GM12892 (cell line): Measurements from ENCODE around the gene ABHD17B.

Experiments
- POLR2A ChIP-seq: IDR thresholded peaks from 2 replicates; pipeline ENCODE4 v1.6.1; 2011; ENCODE audit warnings: low read depth, low read length, control low read depth
- POLR2AphosphoS5 ChIP-seq: IDR thresholded peaks from 2 replicates; pipeline ENCODE4 v1.6.1; 2011; ENCODE audit warnings: low read depth, low read length, control low read depth

GRCh38 chr9:71920456-71921189 lies 9.6 kb upstream of the ABHD17B start:
- TF ChIP-seq POLR2AphosphoS5 (no peak), POLR2A (no peak)
